Measurements from ENCODE around the gene UBXN6. TPM values are rescaled to one million over a fixed set of nuclear protein-coding genes. Genes with fewer than 3 reads are reported as not detected.

Gene UBXN6
- polyA plus RNA-seq, 3 donors from 2014 or later = 4.7 to 8.3 (median 6.3) TPM

Other genes starting within 250 kb of the UBXN6 start
- gene EBI3, start 228.3 kb downstream of the UBXN6 start, polyA plus RNA-seq = not detected
- 10 to 100 TPM; 13.8 to 42.4 (median 16.9) TPM for gene YJU2, start 210.7 kb downstream of the UBXN6 start, polyA plus RNA-seq
- gene SHD, start 178.5 kb downstream of the UBXN6 start, polyA plus RNA-seq = not detected
- gene TMIGD2, start 155.4 kb downstream of the UBXN6 start, polyA plus RNA-seq = 100 to 1,000 TPM in 1 of 3 donors, 10 to 100 TPM in 2; 85.3 to 116 (median 86.1) TPM
- 10 to 100 TPM; 10.1 to 23.8 (median 12.8) TPM for gene FSD1, start 153.2 kb downstream of the UBXN6 start, polyA plus RNA-seq
- 1 to 10 TPM in 1 of 3 donors, under 1 TPM in 1, not detected in 1; 0.89 to 4.2 TPM for gene STAP2, start 119.0 kb downstream of the UBXN6 start, polyA plus RNA-seq
- gene MPND, start 114.2 kb downstream of the UBXN6 start, polyA plus RNA-seq = 10 to 100 TPM in 2 of 3 donors, 1 to 10 TPM in 1; 9.0 to 13.4 (median 11.3) TPM
- gene SH3GL1, start 57.2 kb downstream of the UBXN6 start, polyA plus RNA-seq = 10 to 100 TPM; 13.8 to 24.6 (median 18.4) TPM
- gene CHAF1A, start 55.2 kb downstream of the UBXN6 start, polyA plus RNA-seq = 1 to 10 TPM; 1.5 to 8.5 (median 2.9) TPM
- gene HDGFL2, start 14.5 kb upstream of the UBXN6 start, polyA plus RNA-seq = 10 to 100 TPM in 2 of 3 donors, 1 to 10 TPM in 1; 7.3 to 32.5 (median 16.1) TPM
- gene PLIN4, start 60.7 kb upstream of the UBXN6 start, polyA plus RNA-seq = under 1 TPM in 2 of 3 donors, not detected in 1; 0.03 to 0.20 TPM
- not detected for gene PLIN5, start 77.4 kb upstream of the UBXN6 start, polyA plus RNA-seq
- not detected for gene LRG1, start 82.2 kb upstream of the UBXN6 start, polyA plus RNA-seq
- gene SEMA6B, start 101.9 kb upstream of the UBXN6 start, polyA plus RNA-seq = not detected
- 10 to 100 TPM in 1 of 3 donors, 1 to 10 TPM in 2; 2.4 to 14.1 (median 5.2) TPM for gene TNFAIP8L1, start 181.7 kb upstream of the UBXN6 start, polyA plus RNA-seq
- 100 to 1,000 TPM; 207 to 245 (median 233) TPM for gene MYDGF, start 212.5 kb upstream of the UBXN6 start, polyA plus RNA-seq